HEK293T (cell line): ENCODE measurements around the gene OLFML3.

Experiments used
- FOXA1 ChIP-seq: fragments of 450-650 bp; IDR thresholded peaks from 2 replicates; pipeline ENCODE4 v1.6.1; 2016; ENCODE audit warnings: mild to moderate bottlenecking
- FOXK2 ChIP-seq: fragments of 450-650 bp; IDR thresholded peaks from 2 replicates; pipeline ENCODE4 v1.6.1; 2016; ENCODE audit warnings: mild to moderate bottlenecking
- FOXM1 ChIP-seq: fragments of 450-650 bp; IDR thresholded peaks from 2 replicates; pipeline ENCODE4 v1.6.1; 2017; ENCODE audit warnings: mild to moderate bottlenecking, borderline replicate concordance
- L3MBTL2 ChIP-seq: fragments of 450-650 bp; conservative IDR thresholded peaks from 2 replicates; pipeline ENCODE4 v1.6.1; 2016; ENCODE audit warnings: mild to moderate bottlenecking
- SP1 ChIP-seq: fragments of 450-650 bp; IDR thresholded peaks from 2 replicates; pipeline ENCODE4 v1.6.1; 2017

- TF ChIP-seq FOXK2 (no peak), L3MBTL2 (no peak), FOXM1 (no peak), SP1 (no peak), FOXA1 (no peak)
Observed at GRCh38 chr1:113945329-113945728, 33.9 kb upstream of the OLFML3 start.
